Cardiac muscle cell (in vitro differentiated cells and primary cell): Measurements from ENCODE around the gene RABGAP1. TPM values are rescaled to one million over a fixed set of nuclear protein-coding genes. Genes with fewer than 3 reads are reported as not detected.

ENCODE experiments used
- DNase-seq, 2 donors: peaks; one replicate each; pipeline versions ENCODE4 v3.0.0 to v3.0.0-alpha.2; 2010 to 2017; ENCODE audit warnings: low read depth in 1 of 2, low spot score in 1 of 2
- H3K27ac ChIP-seq: fragments of 200-600 bp; sonication (generic); 2 replicates; pipeline ENCODE4 v1.5.1; 2016
- H3K27me3 ChIP-seq: fragments of 200-600 bp; sonication (generic); 2 replicates; pipeline ENCODE4 v1.6.0; 2016; ENCODE audit warnings: control low read depth
- H3K36me3 ChIP-seq: fragments of 200-600 bp; sonication (generic); 2 replicates; pipeline ENCODE4 v1.5.1; 2016; ENCODE audit warnings: control low read depth
- H3K4me1 ChIP-seq: fragments of 200-600 bp; sonication (generic); 2 replicates; pipeline ENCODE4 v1.8.1; 2017; ENCODE audit warnings: low read depth, mild to moderate bottlenecking, mixed run types
- H3K4me3 ChIP-seq: fragments of 200-600 bp; sonication (generic); 2 replicates; pipeline ENCODE4 v1.5.1; 2016; ENCODE audit warnings: mild to moderate bottlenecking
- H3K9me3 ChIP-seq: fragments of 200-600 bp; sonication (generic); 2 replicates; pipeline ENCODE4 v1.5.1; 2017; ENCODE audit warnings: low read depth, mild to moderate bottlenecking, control low read depth
- CTCF ChIP-seq: IDR thresholded peaks from 2 replicates; pipeline ENCODE4 v1.5.1; 2012; ENCODE audit warnings: low read depth, mild to moderate bottlenecking, low read length
- polyA plus RNA-seq: library from polyadenylated mRNA; unstranded; fragments of >200 nt; fragmentation: Nextera tagmentation; extraction: Ambion mirVana; gene quantifications from 2 replicates; pipeline ENCODE4 v1.2.1, GENCODE V29; 2016
- total RNA-seq: library from RNA; depleted of rRNA; stranded (reverse); fragments of >200 nt; gene quantifications from 2 replicates; pipeline ENCODE4 v1.2.3, GENCODE V29; 2016

The RABGAP1 gene
- total and polyA plus RNA-seq, 2 experiments from 2014 or later: 37.4 to 44.4 TPM

- H3K4me1 ChIP-seq: no peaks in the 10 kb centered on the region
- TF ChIP-seq CTCF: no peak
- no peak overlapping the region for H3K4me3 ChIP-seq
- no peak overlapping the region for H3K27ac ChIP-seq
- DNase-seq: no peak
- H3K9me3 ChIP-seq: no peaks in the 10 kb centered on the region
- H3K36me3 ChIP-seq: peaks cover 32% of the 10 kb centered on the region
- no peaks in the 10 kb centered on the region for H3K27me3 ChIP-seq
Measured at GRCh38 chr9:123065196-123065595, 124.4 kb downstream of the RABGAP1 start.

GRCh38 chr9:123067136-123067535 is 126.3 kb downstream of the RABGAP1 start:
- no peak for DNase-seq
- no peak overlapping the region for H3K4me3 ChIP-seq
- no peaks in the 10 kb centered on the region for H3K9me3 ChIP-seq
- no peaks in the 10 kb centered on the region for H3K27me3 ChIP-seq
- no peak overlapping the region for H3K27ac ChIP-seq
- H3K4me1 ChIP-seq: no peaks in the 10 kb centered on the region
- TF ChIP-seq CTCF: no peak
- peaks cover 38% of the 10 kb centered on the region for H3K36me3 ChIP-seq

GRCh38 chr9:123069010-123069481 is 128.2 kb downstream of the RABGAP1 start:
- Histone ChIP-seq H3K9me3 (no peaks in the 10 kb centered on the region), H3K27me3 (no peaks in the 10 kb centered on the region), H3K4me3 (no peak overlapping the region), H3K27ac (no peak overlapping the region), H3K36me3 (peaks cover 38% of the 10 kb centered on the region), H3K4me1 (peaks cover 12% of the 10 kb centered on the region)
- peak in 1 of 2 donors; percentile 88 for DNase-seq
- no peak for TF ChIP-seq CTCF

- no peak for DNase-seq
- Histone ChIP-seq H3K36me3 (peaks cover 36% of the 10 kb centered on the region), H3K27me3 (no peaks in the 10 kb centered on the region), H3K27ac (no peak overlapping the region), H3K9me3 (no peaks in the 10 kb centered on the region), H3K4me1 (peaks cover 16% of the 10 kb centered on the region), H3K4me3 (no peak overlapping the region)
- TF ChIP-seq CTCF: no peak
Measured at GRCh38 chr9:123070198-123070597, 129.4 kb downstream of the RABGAP1 start.

- Histone ChIP-seq H3K27me3 (no peaks in the 10 kb centered on the region), H3K27ac (peak overlapping the region; percentile 34), H3K4me3 (no peak overlapping the region), H3K36me3 (peaks cover 23% of the 10 kb centered on the region), H3K4me1 (peaks cover 16% of the 10 kb centered on the region), H3K9me3 (no peaks in the 10 kb centered on the region)
- no peak for DNase-seq
- no peak for TF ChIP-seq CTCF
Measured at GRCh38 chr9:123072407-123072995, 131.7 kb downstream of the RABGAP1 start.

- TF ChIP-seq CTCF: no peak
- Histone ChIP-seq H3K36me3 (peaks cover 18% of the 10 kb centered on the region), H3K4me1 (peaks cover 16% of the 10 kb centered on the region), H3K27ac (peak overlapping the region; percentile 34), H3K4me3 (no peak overlapping the region), H3K9me3 (no peaks in the 10 kb centered on the region), H3K27me3 (no peaks in the 10 kb centered on the region)
- DNase-seq: no peak
Measured at GRCh38 chr9:123073441-123073840, 132.6 kb downstream of the RABGAP1 start.
